HG03521 (cell line): Measurements from ENCODE around the gene MCFD2.

Experiments
- ATAC-seq: cut with Tn5 transposase; IDR thresholded peaks from one replicate; pipeline ENCODE4 v1.9.1; 2021; ENCODE audit warnings: mild to moderate bottlenecking, moderate library complexity; ENCODE audit not compliant: unreplicated experiment

The MCFD2 gene

GRCh38 chr2:46915281-46915810 lies at the start of gene MCFD2:
Gene MCFD2 (minus strand): TSS chr2:46915806. CDS start chr2:46909171, 6,635 bp downstream.
- ATAC-seq, result no peak

- no peak for ATAC-seq
Measured at GRCh38 chr2:46964835-46965560, 49.4 kb upstream of the MCFD2 start.

- ATAC-seq, result no peak
Measured at GRCh38 chr2:46963941-46964673, 48.5 kb upstream of the MCFD2 start.

GRCh38 chr2:46963210-46963609 lies 47.6 kb upstream of the MCFD2 start:
- no peak for ATAC-seq

- no peak for ATAC-seq
Measured at GRCh38 chr2:46962751-46963150, 47.1 kb upstream of the MCFD2 start.

GRCh38 chr2:46960618-46961017 lies 45.0 kb upstream of the MCFD2 start:
- ATAC-seq, result no peak

- no peak for ATAC-seq
Measured at GRCh38 chr2:46958431-46959017, 42.9 kb upstream of the MCFD2 start.

GRCh38 chr2:46956981-46957531 lies 41.5 kb upstream of the MCFD2 start:
- no peak for ATAC-seq

GRCh38 chr2:46955764-46956163 lies 40.2 kb upstream of the MCFD2 start:
- no peak for ATAC-seq

- ATAC-seq, result no peak
Measured at GRCh38 chr2:46954951-46955571, 39.5 kb upstream of the MCFD2 start.

GRCh38 chr2:46952171-46952570 lies 36.6 kb upstream of the MCFD2 start:
- no peak for ATAC-seq

- ATAC-seq, result no peak
Measured at GRCh38 chr2:46951290-46952064, 35.9 kb upstream of the MCFD2 start.

- ATAC-seq, result no peak
Measured at GRCh38 chr2:46950314-46950713, 34.7 kb upstream of the MCFD2 start.

GRCh38 chr2:46947841-46948240 lies 32.2 kb upstream of the MCFD2 start:
- no peak for ATAC-seq

GRCh38 chr2:46945671-46946070 lies 30.1 kb upstream of the MCFD2 start:
- no peak for ATAC-seq

GRCh38 chr2:46943881-46944798 lies 28.5 kb upstream of the MCFD2 start:
- no peak for ATAC-seq

GRCh38 chr2:46942891-46943626 lies 27.5 kb upstream of the MCFD2 start:
- no peak for ATAC-seq

GRCh38 chr2:46942143-46942526 lies 26.5 kb upstream of the MCFD2 start:
- ATAC-seq, result no peak
